SJCRH30 (cell line): ENCODE results near the gene RFTN2. TPM values are rescaled to one million over a fixed set of nuclear protein-coding genes. Genes with fewer than 3 reads are reported as not detected.
"Not testable (repeated sequence)": the region's sequence is repeated elsewhere in the genome, so short reads cannot be mapped to it uniquely, and the experiment has no call there.

ENCODE experiments used
- DNase-seq, 2 experiments: peaks; one replicate each; pipeline ENCODE4 v3.0.0-alpha.2; 2015 to 2020
- H3K27ac ChIP-seq: fragments of 250-450 bp; sonication (Bioruptor Pico); 2 replicates; pipeline ENCODE4 v1.5.1; 2020; ENCODE audit warnings: mild to moderate bottlenecking, moderate library complexity
- H3K27me3 ChIP-seq: fragments of 250-450 bp; sonication (Bioruptor Pico); 2 replicates; pipeline ENCODE4 v1.5.1; 2020; ENCODE audit warnings: mild to moderate bottlenecking, moderate library complexity
- H3K36me3 ChIP-seq: fragments of 250-450 bp; sonication (Bioruptor Pico); 2 replicates; pipeline ENCODE4 v1.5.1; 2020; ENCODE audit warnings: mild to moderate bottlenecking, moderate library complexity
- H3K4me1 ChIP-seq: fragments of 250-450 bp; sonication (Bioruptor Pico); 2 replicates; pipeline ENCODE4 v1.5.1; 2020; ENCODE audit warnings: mild to moderate bottlenecking, moderate library complexity
- H3K4me3 ChIP-seq: fragments of 250-450 bp; sonication (Bioruptor Pico); 2 replicates; pipeline ENCODE4 v1.5.1; 2020; ENCODE audit warnings: mild to moderate bottlenecking, moderate library complexity
- H3K9me3 ChIP-seq: fragments of 250-450 bp; sonication (Bioruptor Pico); replicated peaks from 2 replicates; pipeline ENCODE4 v1.5.1; 2020; ENCODE audit warnings: mild to moderate bottlenecking, moderate library complexity
- total RNA-seq: library from RNA; depleted of rRNA; stranded (reverse); fragments of >200 nt; shearing (Covaris generic); gene quantifications from 2 replicates; pipeline ENCODE4 v1.2.3, GENCODE V29; 2014; rRNA removed

RFTN2 gene
- 0.02 TPM in 1 of 2 replicates, not detected in the other for total RNA-seq

- Histone ChIP-seq H3K27me3 (no peaks in the 10 kb centered on the region), H3K4me1 (no peaks in the 10 kb centered on the region), H3K27ac (no peak within 1 kb of the TSS), H3K4me3 (no peak within 1 kb of the TSS), H3K9me3 (no peaks in the 10 kb centered on the region), H3K36me3 (no peaks in the 10 kb centered on the region)
- no peak for DNase-seq
Observed at GRCh38 chr2:197675246-197675645, at the start of gene RFTN2. Gene RFTN2, minus strand, starts transcription at chr2:197675587. Its CDS starts 129 bp downstream, at chr2:197675458.

GRCh38 chr2:197717863-197718262, 42.5 kb upstream of the RFTN2 start:
- no peak for DNase-seq
- H3K27ac ChIP-seq = no peak overlapping the region
- H3K4me1 ChIP-seq = no peaks in the 10 kb centered on the region
- H3K36me3 ChIP-seq = 0 out of 2 replicates have a peak, but pooled peaks cover 4% of the 10 kb centered on the region
- H3K9me3 ChIP-seq = no peaks in the 10 kb centered on the region
- no peaks in the 10 kb centered on the region for H3K27me3 ChIP-seq
- no peak overlapping the region for H3K4me3 ChIP-seq

GRCh38 chr2:197713271-197713670, 37.9 kb upstream of the RFTN2 start:
- DNase-seq = no peak
- Histone ChIP-seq H3K27me3 (no peaks in the 10 kb centered on the region), H3K4me3 (no peak overlapping the region), H3K36me3 (0 out of 2 replicates have a peak, but pooled peaks cover 4% of the 10 kb centered on the region), H3K4me1 (peaks cover under 1% of the 10 kb centered on the region; the same call in 1 of the 2 replicates), H3K27ac (no peak overlapping the region), H3K9me3 (no peaks in the 10 kb centered on the region)

GRCh38 chr2:197711578-197711977, 36.2 kb upstream of the RFTN2 start:
- peaks cover 5% of the 10 kb centered on the region; the same call in 1 of the 2 replicates for H3K4me1 ChIP-seq
- H3K36me3 ChIP-seq = 0 out of 2 replicates have a peak, but pooled peaks cover 4% of the 10 kb centered on the region
- no peak for DNase-seq
- H3K27ac ChIP-seq = no peak overlapping the region
- no peaks in the 10 kb centered on the region for H3K27me3 ChIP-seq
- no peak overlapping the region for H3K4me3 ChIP-seq
- no peaks in the 10 kb centered on the region for H3K9me3 ChIP-seq

- Histone ChIP-seq H3K36me3 (0 out of 2 replicates have a peak, but pooled peaks cover 4% of the 10 kb centered on the region), H3K4me3 (no peak overlapping the region), H3K4me1 (peaks cover 5% of the 10 kb centered on the region; the same call in 1 of the 2 replicates), H3K9me3 (no peaks in the 10 kb centered on the region), H3K27ac (no peak overlapping the region), H3K27me3 (no peaks in the 10 kb centered on the region)
- DNase-seq = no peak
Observed at GRCh38 chr2:197710424-197711042, 35.1 kb upstream of the RFTN2 start.

- not testable (repeated sequence) for H3K9me3 ChIP-seq, H3K4me1 ChIP-seq, H3K27ac ChIP-seq, DNase-seq, H3K27me3 ChIP-seq, H3K4me3 ChIP-seq, H3K36me3 ChIP-seq
Observed at GRCh38 chr2:197709140-197709539, 33.8 kb upstream of the RFTN2 start.

GRCh38 chr2:197708331-197708730, 32.9 kb upstream of the RFTN2 start:
- no peak overlapping the region for H3K4me3 ChIP-seq
- no peak for DNase-seq
- no peaks in the 10 kb centered on the region for H3K36me3 ChIP-seq
- H3K27me3 ChIP-seq = no peaks in the 10 kb centered on the region
- H3K9me3 ChIP-seq = no peaks in the 10 kb centered on the region
- no peak overlapping the region for H3K27ac ChIP-seq
- peaks cover 8% of the 10 kb centered on the region; the same call in 1 of the 2 replicates for H3K4me1 ChIP-seq

- peaks cover 8% of the 10 kb centered on the region; the same call in 1 of the 2 replicates for H3K4me1 ChIP-seq
- H3K27me3 ChIP-seq = no peaks in the 10 kb centered on the region
- no peaks in the 10 kb centered on the region for H3K36me3 ChIP-seq
- DNase-seq = peak in 1 of 2 experiments; percentile 55
- H3K27ac ChIP-seq = no peak overlapping the region
- H3K9me3 ChIP-seq = no peaks in the 10 kb centered on the region
- H3K4me3 ChIP-seq = peak overlapping the region; percentile 78
Observed at GRCh38 chr2:197707316-197708213, 32.2 kb upstream of the RFTN2 start.

- Histone ChIP-seq H3K27ac (no peak overlapping the region), H3K9me3 (no peaks in the 10 kb centered on the region), H3K4me3 (peak overlapping the region; percentile 78), H3K4me1 (peaks cover 8% of the 10 kb centered on the region; the same call in 1 of the 2 replicates), H3K27me3 (no peaks in the 10 kb centered on the region), H3K36me3 (no peaks in the 10 kb centered on the region)
- DNase-seq = peak in 1 of 2 experiments; percentile 4
Observed at GRCh38 chr2:197706839-197707207, 31.4 kb upstream of the RFTN2 start.

- H3K27ac ChIP-seq = no peak overlapping the region
- no peaks in the 10 kb centered on the region for H3K36me3 ChIP-seq
- H3K4me3 ChIP-seq = peak overlapping the region; percentile 78
- DNase-seq = peak; percentile 29 to 33
- H3K27me3 ChIP-seq = no peaks in the 10 kb centered on the region
- H3K4me1 ChIP-seq = peaks cover 8% of the 10 kb centered on the region; the same call in 1 of the 2 replicates
- no peaks in the 10 kb centered on the region for H3K9me3 ChIP-seq
Observed at GRCh38 chr2:197705912-197706838, 30.8 kb upstream of the RFTN2 start.

- peak; percentile 88 to 93 for DNase-seq
- Histone ChIP-seq H3K36me3 (no peaks in the 10 kb centered on the region), H3K27ac (peak within 1 kb of the TSS; percentile 39; the same call in 1 of the 2 replicates), H3K9me3 (no peaks in the 10 kb centered on the region), H3K27me3 (no peaks in the 10 kb centered on the region), H3K4me3 (peak within 1 kb of the TSS; percentile 78), H3K4me1 (peaks cover 8% of the 10 kb centered on the region; the same call in 1 of the 2 replicates)
Observed at GRCh38 chr2:197705121-197705911, 29.9 kb upstream of the RFTN2 start, which contains the start of gene MARS2. Gene MARS2, plus strand, starts transcription at chr2:197705369. Its CDS starts 37 bp downstream, at chr2:197705406.

- Histone ChIP-seq H3K27ac (peak overlapping the region; percentile 39; the same call in 1 of the 2 replicates), H3K4me1 (peaks cover 8% of the 10 kb centered on the region; the same call in 1 of the 2 replicates), H3K4me3 (peak overlapping the region; percentile 78), H3K9me3 (no peaks in the 10 kb centered on the region), H3K36me3 (no peaks in the 10 kb centered on the region), H3K27me3 (no peaks in the 10 kb centered on the region)
- DNase-seq = no peak
Observed at GRCh38 chr2:197704434-197705120, 29.2 kb upstream of the RFTN2 start.

GRCh38 chr2:197700960-197701359, 25.6 kb upstream of the RFTN2 start:
- Histone ChIP-seq H3K4me3 (no peak overlapping the region), H3K9me3 (no peaks in the 10 kb centered on the region), H3K27me3 (no peaks in the 10 kb centered on the region), H3K27ac (no peak overlapping the region), H3K36me3 (no peaks in the 10 kb centered on the region), H3K4me1 (peaks cover 2% of the 10 kb centered on the region; the same call in 1 of the 2 replicates)
- no peak for DNase-seq
